Tracheal epithelial cell (primary cell): ENCODE data around the gene MUC3A. TPM values are rescaled to one million over a fixed set of nuclear protein-coding genes. Genes with fewer than 3 reads are reported as not detected.

Experiments used
- total RNA-seq: library from RNA; depleted of rRNA; stranded (reverse); fragments of >200 nt; gene quantifications from 2 replicates; pipeline ENCODE4 v1.2.1, GENCODE V29; 2014

MUC3A gene
- not detected in 2 replicates for total RNA-seq

GRCh38 chr7:100949227-100949932 is at the start of gene MUC3A:
MUC3A (plus strand) TSS chr7:100949534; CDS start chr7:100949625, 91 bp downstream.

GRCh38 chr7:100969066-100969615 is 19.8 kb downstream of the MUC3A start, which contains the start of gene MUC12:
MUC12 (plus strand) TSS chr7:100969565; CDS start chr7:100969623, 58 bp downstream.

Other genes with a start within 250 kb of the MUC3A start
- 40.7 and 63.1 TPM in 2 replicates for gene POP7, start 243.4 kb upstream of the MUC3A start, total RNA-seq
- not detected in 2 replicates for gene EPO, start 229.1 kb upstream of the MUC3A start, total RNA-seq
- not detected in 2 replicates for gene ZAN, start 215.9 kb upstream of the MUC3A start, total RNA-seq
- gene EPHB4, start 122.0 kb upstream of the MUC3A start, total RNA-seq, result 129 and 175 TPM in 2 replicates
- gene SLC12A9, start 96.8 kb upstream of the MUC3A start, total RNA-seq, result 17.9 and 18.3 TPM in 2 replicates
- gene TRIP6, start 82.1 kb upstream of the MUC3A start, total RNA-seq, result 69.6 and 75.5 TPM in 2 replicates
- 22.0 and 30.8 TPM in 2 replicates for gene SRRT, start 74.4 kb upstream of the MUC3A start, total RNA-seq
- 8.3 and 14.7 TPM in 2 replicates for gene UFSP1, start 59.8 kb upstream of the MUC3A start, total RNA-seq
- 0.24 TPM in 1 of 2 replicates, not detected in the other for gene ACHE, start 53.6 kb upstream of the MUC3A start, total RNA-seq
- gene MUC12, start 20.0 kb downstream of the MUC3A start, total RNA-seq, result not detected in 2 replicates
- not detected in 2 replicates for gene MUC17, start 70.5 kb downstream of the MUC3A start, total RNA-seq
- 8.2 and 9.6 TPM in 2 replicates for gene TRIM56, start 135.9 kb downstream of the MUC3A start, total RNA-seq
- 126 and 446 TPM in 2 replicates for gene SERPINE1, start 177.6 kb downstream of the MUC3A start, total RNA-seq
- 116 and 212 TPM in 2 replicates for gene AP1S1, start 204.9 kb downstream of the MUC3A start, total RNA-seq
- gene VGF, start 216.0 kb downstream of the MUC3A start, total RNA-seq, result 0.24 TPM in 1 of 2 replicates, not detected in the other
- gene NAT16, start 230.8 kb downstream of the MUC3A start, total RNA-seq, result not detected in 2 replicates